CD4-positive, alpha-beta T cell treated with Interleukin-15 for 4 hours (primary cell): ENCODE results near the gene NELFA.

Experiments
- DNase-seq: peaks from one replicate; pipeline ENCODE4 v3.0.0-alpha.2; 2020; ENCODE audit warnings: low spot score

NELFA gene

GRCh38 chr4:1964971-1965370, 43.8 kb downstream of the NELFA start:
- no peak for DNase-seq

- DNase-seq = no peak
Observed at GRCh38 chr4:1964443-1964842, 44.3 kb downstream of the NELFA start.

GRCh38 chr4:1962980-1963379, 45.8 kb downstream of the NELFA start:
- no peak for DNase-seq

GRCh38 chr4:1961563-1961962, 47.2 kb downstream of the NELFA start:
- DNase-seq = no peak

DNA sequence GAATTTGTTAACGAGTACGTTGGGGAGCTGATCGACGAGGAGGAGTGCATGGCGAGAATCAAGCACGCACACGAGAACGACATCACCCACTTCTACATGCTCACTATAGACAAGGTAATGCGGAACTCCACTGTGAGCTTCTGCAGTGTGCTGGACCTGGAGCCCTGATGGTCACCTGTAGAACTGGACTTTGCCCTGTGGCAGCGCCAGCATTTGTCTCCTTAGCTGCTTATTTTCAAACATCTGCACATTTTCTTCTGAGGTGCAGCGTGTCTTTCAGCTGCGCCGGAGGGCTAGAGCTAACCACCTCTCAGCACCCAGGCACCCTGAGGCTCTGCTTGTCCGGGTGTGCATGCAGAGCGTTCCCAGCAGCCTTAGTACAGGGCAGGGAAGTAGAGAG, 47.7 kb downstream of the NELFA start:
- no peak for DNase-seq

DNA sequence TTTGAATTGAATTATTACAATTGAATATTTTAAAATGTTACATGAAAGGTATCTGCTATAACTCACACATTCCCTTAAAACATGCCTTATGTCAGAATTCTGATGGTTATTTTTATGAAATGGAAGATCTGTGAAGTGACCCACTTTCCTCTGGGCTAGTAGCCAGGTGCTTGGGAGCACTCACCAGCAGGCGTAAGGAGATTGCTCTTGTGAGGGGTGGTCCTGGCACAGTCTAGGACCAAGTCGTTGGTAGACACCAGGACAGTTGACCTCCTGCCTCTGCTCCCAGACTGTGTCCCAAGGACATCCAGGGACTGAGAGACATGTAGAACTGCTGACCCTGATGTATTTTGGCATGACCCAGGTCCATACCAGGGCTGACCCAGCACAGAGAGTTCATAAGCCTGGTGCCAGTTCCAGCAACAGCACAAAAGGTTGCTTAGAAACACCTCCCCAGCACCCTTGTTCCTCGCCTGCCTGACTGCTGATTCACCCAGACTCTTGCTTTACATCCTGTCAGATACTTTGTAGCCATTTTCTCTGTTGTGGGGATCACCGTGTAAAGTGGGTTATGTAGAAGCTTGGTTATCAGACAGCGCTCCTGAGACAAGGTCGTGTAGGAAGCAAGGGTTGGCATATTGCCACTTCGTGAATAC, 48.5 kb downstream of the NELFA start:
- no peak for DNase-seq

GRCh38 chr4:1959104-1959384, 49.7 kb downstream of the NELFA start:
- no peak for DNase-seq

DNA sequence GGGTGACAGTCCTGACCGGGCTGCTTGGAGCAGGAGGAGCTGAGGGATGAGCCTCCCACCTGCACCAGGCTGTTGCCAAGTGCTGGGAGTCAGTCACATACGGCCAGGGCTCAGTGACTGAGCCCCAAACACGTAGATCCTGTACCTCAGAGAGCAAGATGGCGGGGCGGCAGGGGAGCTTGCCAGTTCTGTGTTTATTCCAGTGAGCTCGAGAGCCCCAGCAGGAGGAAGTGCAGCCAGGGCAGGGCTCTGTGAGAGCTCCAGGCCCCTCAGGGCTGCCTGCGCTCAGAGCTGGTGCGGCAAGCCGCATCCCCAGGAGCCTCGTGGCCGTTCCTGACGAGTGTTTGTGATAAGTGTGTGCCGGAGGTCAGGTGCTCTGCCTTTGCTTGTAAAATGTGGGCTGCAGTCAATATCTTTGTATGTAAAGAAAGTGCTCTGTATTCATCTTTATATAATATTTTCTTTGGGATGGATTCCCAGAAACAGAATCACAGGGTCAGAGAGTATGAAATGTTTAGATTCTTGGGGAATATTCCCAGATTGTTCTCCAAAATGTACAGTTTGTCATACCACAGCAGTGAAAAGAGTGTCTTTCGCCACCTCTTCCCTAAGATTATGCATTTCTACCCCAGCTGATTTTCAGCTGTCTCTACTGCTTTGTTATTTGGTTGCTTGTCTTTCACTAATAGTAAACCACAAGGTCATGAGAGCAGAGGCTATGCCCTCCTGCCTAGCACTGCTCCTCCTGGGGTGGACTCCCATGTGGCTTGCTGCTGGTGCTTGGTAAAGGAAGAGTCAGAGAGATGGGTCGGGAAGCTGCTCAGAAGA, 50.3 kb downstream of the NELFA start:
- DNase-seq = no peak

GRCh38 chr4:1956631-1957030, 52.1 kb downstream of the NELFA start:
- no peak for DNase-seq

- no peak for DNase-seq
Observed at GRCh38 chr4:1953335-1953734, 55.4 kb downstream of the NELFA start.

- DNase-seq = no peak
Observed at GRCh38 chr4:1952719-1953118, 56.1 kb downstream of the NELFA start.

GRCh38 chr4:1952058-1952700, 56.6 kb downstream of the NELFA start:
- no peak for DNase-seq

GRCh38 chr4:1950369-1950768, 58.4 kb downstream of the NELFA start:
- DNase-seq = no peak

GRCh38 chr4:1948892-1949436, 59.8 kb downstream of the NELFA start:
- DNase-seq = no peak

GRCh38 chr4:1948232-1948631, 60.5 kb downstream of the NELFA start:
- no peak for DNase-seq

GRCh38 chr4:1945912-1946311, 62.9 kb downstream of the NELFA start:
- DNase-seq = no peak

- no peak for DNase-seq
Observed at GRCh38 chr4:1945124-1945895, 63.5 kb downstream of the NELFA start.

DNA sequence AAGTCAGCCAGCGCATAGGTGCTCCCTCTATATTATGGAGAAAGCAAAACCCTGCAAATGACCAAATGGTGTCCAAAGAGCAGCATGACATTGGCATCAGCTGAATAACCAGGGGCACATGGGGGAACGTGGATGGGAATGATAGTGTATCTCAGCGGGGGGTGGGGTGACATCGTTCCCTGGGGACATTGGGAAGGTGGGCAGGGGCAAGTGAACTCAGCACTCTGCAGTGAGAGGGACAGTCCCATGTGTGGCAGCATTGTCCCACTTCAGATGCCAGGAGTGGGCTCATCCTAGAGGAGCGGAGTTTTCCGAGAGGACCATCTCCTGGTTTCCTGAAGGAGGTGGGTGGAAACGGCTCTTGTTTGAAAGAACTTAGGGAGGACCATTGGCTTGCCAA, 64.8 kb downstream of the NELFA start:
- no peak for DNase-seq

- no peak for DNase-seq
Observed at GRCh38 chr4:1940566-1940965, 68.2 kb downstream of the NELFA start.

- no peak for DNase-seq
Observed at GRCh38 chr4:1939664-1940509, 68.9 kb downstream of the NELFA start.

DNA sequence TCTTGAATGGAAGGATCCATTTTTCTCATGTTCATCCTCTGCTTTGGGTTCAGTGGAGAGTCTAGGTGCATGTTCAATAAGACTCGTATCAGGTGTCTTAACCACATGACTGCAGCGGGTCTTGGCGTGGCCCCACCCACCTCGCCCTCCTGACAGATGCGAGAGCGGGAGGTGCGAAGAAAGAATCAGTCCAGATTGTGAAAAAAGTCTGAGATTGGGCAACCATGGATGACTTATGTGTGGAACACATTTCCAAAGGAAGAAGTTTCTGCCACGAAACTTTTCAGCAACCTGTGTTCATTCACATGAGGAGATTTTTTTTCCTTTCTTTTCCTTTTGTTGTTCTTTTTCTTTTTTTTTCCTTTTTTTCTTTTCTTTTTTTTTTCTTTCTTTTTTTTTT, 70.7 kb downstream of the NELFA start:
- DNase-seq = no peak
